Measurements from ENCODE around the gene GSTT2.

The GSTT2 gene

GRCh38 chr22:24009227-24010017 is 29.5 kb downstream of the GSTT2 start:
- no peak for DNase-seq (ENCODE audit: low read depth)

DNA sequence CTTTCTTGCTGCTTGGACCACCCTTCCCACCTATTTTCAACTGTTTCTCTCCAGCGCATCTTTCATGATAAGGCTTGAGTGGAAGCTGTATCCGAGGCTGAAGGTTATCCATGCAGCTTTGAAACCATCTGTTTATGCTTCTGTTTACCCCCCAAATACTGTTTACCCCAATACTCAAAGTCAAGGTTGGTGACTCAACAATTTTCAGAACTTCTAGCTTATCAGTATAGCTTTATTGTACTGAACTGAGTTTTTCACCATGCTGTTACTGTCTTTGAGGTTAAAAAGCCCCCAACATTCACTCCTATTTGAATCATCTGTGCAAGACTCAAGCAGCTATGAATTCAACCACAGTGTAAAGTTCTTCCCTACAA is 30.1 kb downstream of the GSTT2 start:
- DNase-seq (ENCODE audit: low read depth), result no peak

DNA sequence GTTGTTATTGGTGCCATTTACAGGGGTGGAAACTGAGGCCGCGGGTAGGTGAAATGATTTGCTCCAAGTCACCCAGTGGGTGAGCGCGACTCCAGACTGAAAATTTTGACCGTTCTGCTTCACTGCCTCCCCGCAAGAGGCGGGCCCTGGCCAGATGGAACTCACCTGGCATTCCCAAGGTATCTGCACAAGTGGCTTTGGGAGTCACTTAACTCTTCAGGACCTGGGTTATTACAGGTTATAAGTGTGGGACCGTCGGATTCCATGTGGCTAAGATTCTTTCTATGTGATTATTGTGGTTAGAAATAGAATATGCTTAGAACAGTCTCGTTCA is 31.8 kb downstream of the GSTT2 start:
- DNase-seq (ENCODE audit: low read depth), result no peak

DNA sequence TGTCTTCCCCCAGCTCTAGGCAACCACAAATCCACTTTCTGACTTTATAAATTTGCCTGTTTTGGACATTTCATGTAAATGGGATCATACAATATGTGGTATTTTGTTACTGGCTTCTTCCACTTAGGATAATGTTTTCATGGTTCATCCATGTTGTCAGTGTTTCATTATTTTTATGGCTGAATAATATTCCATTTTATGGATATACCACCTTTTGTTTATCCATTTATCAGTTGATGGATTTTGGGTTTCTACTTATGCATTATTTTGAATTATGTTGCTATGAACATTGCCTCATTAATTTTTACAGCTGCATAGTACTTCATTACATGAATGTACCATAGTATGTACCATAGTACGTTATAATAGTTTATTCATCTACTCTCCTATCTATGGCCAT is 36.2 kb downstream of the GSTT2 start:
- no peak for DNase-seq (ENCODE audit: low read depth)

- no peak for DNase-seq (ENCODE audit: low read depth)
Observed at GRCh38 chr22:24021304-24021703, 41.4 kb downstream of the GSTT2 start.

- no peak for DNase-seq (ENCODE audit: low read depth)
Observed at GRCh38 chr22:24023204-24023789, 43.4 kb downstream of the GSTT2 start.

- no peak for DNase-seq (ENCODE audit: low read depth)
Observed at GRCh38 chr22:24024354-24024753, 44.4 kb downstream of the GSTT2 start.

DNA sequence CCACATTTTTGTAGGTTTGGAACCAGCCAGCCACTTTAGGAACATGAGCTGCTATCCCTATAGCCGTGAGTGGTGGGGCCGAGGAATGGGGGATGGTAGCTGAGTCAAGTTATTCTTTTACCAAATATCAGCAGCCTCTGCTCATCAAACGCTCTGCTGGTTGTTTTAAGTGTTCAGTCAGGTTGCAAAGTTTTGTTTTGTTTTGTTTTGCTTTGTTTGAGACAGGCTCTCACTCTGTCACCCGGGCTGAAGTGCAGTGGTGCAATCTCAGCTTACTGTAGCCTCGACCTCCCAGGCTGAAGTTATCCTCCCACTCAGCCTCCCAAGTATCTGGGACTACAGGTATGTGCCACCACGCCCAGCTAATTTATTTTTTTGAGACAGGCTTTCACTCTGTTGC is 45.5 kb downstream of the GSTT2 start:
- DNase-seq (ENCODE audit: low read depth), result no peak

GRCh38 chr22:24026056-24026455 is 46.1 kb downstream of the GSTT2 start:
- no peak for DNase-seq (ENCODE audit: low read depth)

- DNase-seq (ENCODE audit: low read depth), result no peak
Observed at GRCh38 chr22:24026733-24027132, 46.8 kb downstream of the GSTT2 start.

DNA sequence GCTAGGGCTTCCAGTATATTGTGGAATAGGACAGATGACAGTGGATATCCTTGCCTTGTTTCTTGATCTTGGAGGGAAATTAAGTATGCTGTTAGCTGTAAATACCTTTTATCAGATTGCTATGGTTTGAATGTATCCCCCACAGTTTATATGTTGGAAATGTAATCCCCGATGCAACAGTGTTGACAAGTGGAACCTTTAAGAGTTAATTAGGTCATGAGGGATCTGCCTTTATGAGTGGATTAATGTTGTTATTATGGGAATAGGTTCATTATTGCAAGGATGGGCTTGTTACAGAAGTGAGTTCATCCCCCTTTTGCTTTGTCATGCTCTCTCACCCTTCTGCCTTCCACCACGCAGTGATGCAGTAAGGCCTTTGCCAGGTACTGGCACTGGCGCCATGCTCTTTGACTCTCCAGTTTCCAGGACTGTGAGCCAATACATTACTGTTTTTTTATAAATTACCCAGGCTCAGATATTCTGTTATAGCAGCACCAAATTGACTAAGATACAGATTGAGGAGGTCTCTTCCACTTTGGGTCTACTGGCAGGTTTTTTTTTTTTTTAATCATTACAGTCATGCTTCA is 47.5 kb downstream of the GSTT2 start:
- peak; percentile 17 for DNase-seq (ENCODE audit: low read depth)

- DNase-seq (ENCODE audit: low read depth), result no peak
Observed at GRCh38 chr22:24027991-24028390, 48.1 kb downstream of the GSTT2 start.

DNA sequence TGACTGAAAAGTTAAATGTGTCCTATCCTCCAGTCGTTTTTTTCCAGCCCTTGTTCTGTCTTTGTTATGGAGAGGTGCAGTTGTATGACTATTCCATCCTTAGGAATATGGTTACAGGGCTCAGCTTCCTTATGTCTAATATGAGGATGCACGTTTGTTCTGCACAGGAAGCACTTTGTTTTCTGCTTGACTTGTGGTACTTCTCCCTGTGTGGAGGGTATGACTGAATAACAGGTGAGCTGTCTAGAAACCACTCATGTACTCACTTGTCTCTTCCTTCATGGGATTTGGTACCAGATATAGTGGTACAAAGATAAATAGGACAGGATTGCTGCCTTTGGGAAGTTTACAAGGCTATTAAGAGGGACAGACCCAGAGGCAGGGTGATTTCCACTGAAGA is 48.6 kb downstream of the GSTT2 start:
- DNase-seq (ENCODE audit: low read depth), result no peak

DNA sequence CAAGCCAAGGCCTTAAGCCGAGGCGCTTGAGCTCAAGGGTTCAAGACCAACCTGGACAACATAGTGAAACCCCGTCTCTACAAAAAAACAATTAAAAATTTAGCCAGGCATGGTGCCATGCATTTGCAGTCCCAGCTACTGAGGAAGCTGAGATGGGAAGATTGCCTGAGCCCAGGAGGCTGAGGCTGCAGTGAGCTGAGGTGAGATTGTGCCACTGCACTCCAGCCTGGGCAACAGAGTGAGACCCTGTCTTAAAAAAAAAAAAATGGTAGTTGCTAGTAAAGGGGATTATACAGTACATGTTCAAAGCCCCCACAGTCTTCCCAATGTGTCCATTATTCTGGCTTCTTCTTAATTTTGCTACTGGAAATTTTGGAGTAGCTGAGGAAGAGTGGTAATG is 49.4 kb downstream of the GSTT2 start:
- DNase-seq (ENCODE audit: low read depth), result no peak

DNA sequence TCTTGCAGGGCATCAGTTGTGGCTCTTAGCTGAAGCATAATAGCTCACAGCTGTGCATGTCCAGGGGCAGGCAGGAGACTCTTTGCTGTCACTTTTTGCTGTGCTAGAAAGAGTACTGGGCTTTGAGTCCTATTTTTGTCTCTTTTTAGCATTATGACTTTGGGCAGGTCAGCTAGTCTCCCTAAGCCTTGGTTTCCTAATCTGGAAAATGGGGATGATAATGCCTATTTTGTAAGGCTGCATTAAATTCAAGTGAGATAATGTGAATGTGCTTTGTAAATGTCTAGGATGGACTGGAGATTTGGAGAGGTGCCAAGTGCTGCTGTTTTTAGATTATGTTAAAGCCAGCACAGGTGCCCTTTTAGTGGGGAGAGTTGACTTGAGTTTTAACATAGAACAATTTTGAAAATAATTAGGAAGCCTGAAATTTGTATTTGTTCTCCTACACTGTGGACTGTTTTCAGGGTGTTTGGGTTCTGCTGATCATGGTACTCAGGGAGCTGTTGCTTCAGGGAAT is 50.3 kb downstream of the GSTT2 start:
- DNase-seq (ENCODE audit: low read depth), result no peak

Measured in fibroblast of gingiva (primary cell).